Activated T-helper 1 cell treated with anti-CD3 and anti-CD28 coated beads, Interleukin-2, amount 50 U/mL, for 16 hours (primary cell): ENCODE measurements around the gene FAM120A.
"Not testable (repeated sequence)": the region's sequence is repeated elsewhere in the genome, so short reads cannot be mapped to it uniquely, and the experiment has no call there.

ENCODE experiments used
- DNase-seq, 2 donors: peaks; one replicate each; pipeline ENCODE4 v3.0.0-alpha.2; 2020; ENCODE audit warnings: low read depth in 1 of 2, low spot score in 1 of 2

The FAM120A gene

DNA sequence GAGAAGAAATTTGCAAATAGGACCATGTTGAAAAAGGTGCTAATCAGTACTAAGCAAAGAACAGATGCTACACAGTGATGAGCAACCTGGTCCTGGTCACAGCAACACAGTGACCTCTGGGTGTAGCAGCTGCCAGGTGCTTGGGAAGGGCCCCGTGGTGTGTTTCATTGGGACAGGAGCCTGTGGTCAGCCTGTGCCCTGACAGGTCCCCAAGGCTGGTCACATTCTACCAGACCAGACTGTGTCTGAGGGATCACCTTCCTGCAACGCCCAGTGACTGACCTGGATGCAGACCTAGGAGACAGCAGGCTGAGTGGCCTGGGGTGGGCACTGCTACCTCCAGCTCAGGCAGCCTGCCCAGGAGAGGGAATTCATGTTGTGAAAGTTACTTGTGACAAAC is 56.7 kb downstream of the FAM120A start:
- DNase-seq = no peak

DNA sequence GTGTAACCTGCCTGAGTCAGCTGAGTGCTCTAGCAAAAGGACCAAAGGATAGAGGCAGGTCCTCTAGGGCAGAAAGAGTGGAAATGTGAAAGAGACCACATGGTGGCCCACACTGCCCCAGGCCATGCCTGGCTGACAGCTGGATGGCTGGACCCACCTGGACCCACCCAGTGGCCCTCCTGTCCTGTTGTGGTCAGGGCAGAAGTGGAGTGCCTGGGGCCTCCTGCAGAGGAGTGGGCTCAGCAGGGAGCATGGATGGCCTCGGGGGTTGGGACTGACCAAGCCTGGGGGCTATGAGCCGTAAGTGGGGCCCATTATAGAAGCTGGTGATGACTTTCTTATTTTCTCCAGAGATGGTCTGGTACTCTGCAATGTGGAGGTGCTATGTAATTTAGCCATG is 57.6 kb downstream of the FAM120A start:
- DNase-seq = no peak

DNA sequence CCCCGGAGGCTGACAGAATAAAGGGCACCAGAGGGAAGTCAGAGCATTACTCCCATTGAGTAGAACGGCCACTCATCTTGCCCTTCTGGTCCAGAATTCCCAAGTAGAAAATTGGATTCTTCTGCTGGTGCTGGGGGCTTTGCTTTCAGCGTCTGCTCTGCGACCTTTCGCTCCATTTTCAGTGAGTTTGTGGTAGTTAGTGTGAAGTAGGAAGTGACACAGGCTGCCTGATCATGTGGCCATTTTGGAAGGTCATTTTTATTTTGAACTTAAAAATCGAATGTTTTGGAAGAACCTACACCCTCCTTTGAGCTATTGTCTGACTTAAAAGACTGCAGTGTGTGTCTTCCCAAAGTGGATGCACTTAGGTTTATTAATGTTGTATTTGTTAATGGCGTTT is 58.6 kb downstream of the FAM120A start:
- DNase-seq = no peak

DNA sequence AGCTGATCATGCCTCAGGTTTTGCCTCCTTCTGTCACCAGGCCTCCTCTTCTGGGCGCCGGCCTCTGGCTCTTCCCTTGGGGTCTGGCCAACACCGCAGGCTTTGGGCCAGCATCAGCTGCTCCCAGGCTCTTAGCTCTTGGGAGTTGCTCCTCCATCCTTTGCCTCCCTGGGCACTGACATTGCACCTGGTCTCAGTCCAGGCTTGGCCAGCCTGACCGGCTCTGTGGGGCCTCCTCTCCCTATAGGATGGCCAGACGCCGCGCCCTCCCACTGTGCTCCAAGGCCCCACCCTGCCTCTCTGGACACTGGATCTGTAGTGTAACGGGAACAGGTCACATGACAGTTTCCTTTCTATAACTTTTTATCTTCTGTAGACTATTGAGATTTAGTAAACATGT is 59.7 kb downstream of the FAM120A start:
- not testable (repeated sequence) for DNase-seq

DNA sequence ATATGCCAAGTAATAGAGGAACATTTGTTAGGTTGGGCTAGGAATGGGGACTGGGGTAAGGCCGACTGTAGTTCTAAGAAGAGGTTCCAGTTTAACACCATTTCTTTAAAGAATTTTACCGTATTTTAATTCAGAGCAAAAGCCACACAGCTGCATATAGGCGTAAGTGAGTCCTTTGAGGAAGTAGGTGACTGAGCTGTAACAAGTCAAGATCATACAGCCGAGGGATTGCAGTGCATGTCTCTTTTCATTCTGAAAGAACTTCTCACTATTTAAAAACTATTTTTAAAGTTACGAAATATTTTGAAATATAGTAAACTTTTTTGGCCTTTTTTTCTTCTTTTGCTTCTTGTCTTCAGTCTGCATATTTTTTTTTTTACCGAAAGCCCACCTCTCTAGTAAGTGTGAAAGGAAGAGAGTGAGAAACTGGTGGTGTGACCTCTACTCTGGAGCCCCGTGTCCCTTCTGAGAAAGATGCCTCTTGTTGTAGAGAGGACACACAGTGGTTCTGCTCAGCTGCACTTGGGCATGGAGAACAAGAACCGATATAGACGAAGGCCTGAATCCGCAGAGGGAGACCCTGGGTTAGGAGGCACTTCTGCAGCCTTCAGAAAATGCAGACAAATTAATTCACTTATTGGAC is 60.8 kb downstream of the FAM120A start:
- not testable (repeated sequence) for DNase-seq

DNA sequence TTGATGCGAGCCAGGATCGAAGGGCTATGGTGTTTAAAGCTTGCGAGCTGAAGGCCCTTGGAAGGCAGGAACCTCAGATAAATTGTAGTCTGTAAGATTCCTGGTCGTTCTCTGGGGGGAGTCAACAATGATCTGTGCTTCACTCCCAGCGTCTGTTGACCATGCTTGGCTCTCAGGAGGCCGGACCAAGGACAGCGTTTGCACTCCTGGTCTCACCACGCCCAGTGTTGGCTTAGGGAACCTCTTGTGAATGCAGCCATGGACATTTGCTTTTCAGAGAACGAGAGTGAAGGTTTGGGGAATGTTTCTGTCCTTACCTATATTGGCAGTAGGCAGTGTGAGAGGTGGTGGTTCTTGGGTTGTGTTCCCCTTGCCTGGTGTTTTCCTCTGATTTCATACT is 62.1 kb downstream of the FAM120A start:
- DNase-seq = no peak

DNA sequence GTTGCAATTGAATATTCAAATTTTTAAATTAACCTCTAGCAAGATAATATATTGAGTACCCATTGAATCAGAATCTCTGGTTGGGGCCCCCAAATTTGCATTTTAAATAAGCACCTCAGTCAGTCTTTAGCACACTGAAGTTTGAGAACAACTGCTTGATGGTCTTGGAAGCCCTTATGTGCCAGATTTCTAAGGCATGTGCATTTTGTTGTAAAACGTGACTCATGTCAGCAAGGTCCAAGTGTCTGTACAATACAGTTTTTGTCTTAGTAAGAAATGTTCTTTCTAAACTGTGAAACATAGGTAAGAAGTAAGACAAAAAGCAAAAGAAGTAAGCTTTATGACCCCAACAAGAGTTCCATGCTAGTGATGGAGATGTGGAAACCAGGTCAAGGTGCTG is 65.8 kb downstream of the FAM120A start:
- DNase-seq = no peak

DNA sequence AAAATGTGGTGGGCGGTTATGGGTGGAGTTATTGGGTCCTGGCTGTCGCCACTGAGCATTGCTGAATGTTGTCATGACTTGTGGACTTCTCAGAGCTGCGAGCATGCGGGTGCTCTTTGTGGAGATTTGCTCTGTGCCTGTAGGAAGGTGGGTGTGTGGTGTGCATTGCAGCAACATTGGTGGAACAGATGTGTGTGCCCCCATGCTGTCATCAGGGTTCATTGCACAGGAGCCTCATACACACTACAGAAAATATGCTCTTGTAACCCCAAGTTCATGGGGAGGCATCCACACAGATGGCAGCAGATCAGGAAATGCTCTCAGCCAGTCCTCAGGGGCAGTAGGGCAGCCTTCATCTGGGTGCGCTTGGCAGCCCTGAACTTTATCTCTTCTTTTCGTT is 69.0 kb downstream of the FAM120A start:
- no peak for DNase-seq

DNA sequence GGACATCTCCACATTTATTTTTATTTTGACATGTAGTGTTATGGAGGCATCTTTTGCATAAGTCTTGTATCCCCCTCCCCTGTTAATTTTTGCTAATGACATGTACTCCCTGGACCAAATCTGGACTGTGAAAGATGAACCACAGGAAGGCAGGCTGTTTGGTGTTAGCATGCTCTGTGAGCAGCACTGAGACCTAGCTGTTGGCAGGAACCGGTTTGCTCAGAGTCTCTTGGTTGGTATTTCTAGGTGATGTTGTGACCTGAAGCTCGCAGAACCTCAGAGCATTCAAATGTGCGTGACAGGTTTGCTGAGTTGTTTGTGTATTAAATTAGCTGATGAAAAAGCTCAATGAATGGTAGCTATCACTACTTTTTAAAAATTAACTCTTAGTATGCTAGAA is 71.3 kb downstream of the FAM120A start:
- DNase-seq = no peak

DNA sequence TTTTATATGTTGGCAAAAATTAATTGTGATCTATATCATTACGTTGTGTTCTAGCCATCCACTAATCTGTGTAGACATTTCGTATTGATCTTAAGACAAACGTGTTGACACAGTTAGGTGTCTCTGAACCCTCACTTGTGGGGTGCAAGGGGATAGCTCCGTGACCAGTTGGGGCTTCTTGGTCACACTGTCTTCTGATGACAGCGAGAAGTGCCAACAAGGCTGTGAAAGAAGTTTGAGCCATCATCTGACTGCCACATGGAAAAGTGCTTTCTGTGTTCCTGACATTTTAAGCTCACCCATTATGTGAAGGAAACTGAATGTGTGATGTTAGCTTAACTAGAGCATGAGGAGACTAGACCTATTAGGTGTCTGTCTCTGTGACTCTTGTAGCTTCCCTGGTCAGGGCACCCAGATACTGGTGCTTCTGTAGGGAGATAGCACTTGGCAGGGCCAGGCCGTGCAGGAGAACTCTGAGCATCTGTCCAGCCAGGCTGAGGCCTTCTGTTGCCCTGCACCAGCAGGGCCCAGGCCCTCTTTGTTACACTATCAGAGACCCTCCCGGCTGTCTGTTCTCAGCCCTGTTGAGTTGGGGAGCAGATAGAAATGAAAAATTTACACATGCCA is 72.1 kb downstream of the FAM120A start:
- DNase-seq = no peak

DNA sequence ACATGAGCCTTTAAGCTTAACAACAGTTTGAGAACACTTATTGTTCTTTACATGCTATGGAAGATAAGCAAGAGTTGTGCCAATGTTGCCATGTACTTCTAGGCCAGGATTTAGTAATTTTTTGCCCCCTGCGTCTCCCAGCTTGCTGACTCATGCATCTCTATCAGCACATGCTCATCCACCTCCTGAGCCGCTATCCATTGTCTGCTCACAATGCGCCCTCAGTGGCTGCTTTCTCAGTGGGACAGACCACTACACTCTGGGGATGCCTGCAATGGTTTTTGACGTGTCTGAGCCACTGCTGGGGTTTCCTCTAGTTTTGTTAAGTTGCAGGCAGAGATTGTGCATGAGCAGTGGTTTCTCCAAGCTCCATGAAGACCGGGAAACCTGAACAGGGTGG is 74.0 kb downstream of the FAM120A start:
- no peak for DNase-seq

DNA sequence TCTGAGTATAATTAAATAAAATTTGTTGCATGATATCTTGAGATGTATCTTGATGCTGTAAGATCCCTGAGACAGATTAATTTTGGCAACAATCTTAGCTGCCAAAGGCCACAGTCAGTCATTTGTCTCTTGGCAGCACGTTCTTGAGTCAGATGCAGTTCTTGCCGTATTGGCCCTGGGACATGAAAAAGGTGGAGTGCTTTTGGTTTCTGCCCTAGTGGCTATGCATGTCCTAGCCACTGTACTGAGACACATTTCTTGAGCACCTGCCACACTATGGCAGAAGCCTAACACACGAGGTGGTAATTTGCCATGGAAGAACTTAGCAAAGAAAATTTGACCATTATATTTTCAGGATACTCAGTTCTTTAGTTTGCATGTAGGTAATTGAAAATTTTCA is 79.9 kb downstream of the FAM120A start:
- no peak for DNase-seq

DNA sequence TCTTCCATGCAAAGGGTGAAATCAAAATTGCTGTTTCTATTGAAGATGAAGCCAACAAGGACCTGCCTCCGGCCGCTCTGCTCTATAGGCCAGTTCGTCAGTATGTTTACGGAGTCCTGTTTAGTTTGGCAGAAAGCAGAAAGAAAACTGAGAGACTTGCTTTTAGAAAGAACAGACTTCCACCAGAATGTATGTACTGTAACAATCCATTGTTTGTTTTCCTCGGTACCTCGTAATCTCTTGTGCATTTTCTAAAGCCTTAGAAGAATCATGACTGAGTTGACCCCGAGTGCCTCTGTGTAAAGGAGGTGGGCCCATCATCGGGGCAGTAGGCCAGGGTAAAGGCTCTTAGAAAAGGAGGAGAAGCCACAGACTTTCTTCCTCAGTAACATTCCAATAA is 80.7 kb downstream of the FAM120A start:
- no peak for DNase-seq

DNA sequence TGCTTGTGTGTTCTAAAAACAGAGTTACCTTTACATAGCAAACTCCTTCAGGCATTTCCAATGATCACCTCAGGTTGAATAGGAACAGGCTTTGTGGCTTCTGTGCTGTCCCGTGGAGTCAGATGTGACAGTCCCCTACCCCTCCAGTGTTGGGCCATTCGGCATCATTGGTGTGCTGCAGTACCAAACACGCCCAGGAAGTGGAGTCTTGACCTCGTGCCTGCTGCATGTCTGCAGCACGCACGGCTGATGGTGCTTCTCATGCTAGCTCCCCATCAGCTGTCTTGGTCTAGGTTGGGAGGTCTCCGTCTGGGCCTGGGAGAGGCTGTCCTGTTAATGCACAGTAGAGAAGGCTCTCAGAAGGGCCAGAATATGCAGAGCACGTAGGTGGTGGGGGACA is 82.4 kb downstream of the FAM120A start:
- no peak for DNase-seq

DNA sequence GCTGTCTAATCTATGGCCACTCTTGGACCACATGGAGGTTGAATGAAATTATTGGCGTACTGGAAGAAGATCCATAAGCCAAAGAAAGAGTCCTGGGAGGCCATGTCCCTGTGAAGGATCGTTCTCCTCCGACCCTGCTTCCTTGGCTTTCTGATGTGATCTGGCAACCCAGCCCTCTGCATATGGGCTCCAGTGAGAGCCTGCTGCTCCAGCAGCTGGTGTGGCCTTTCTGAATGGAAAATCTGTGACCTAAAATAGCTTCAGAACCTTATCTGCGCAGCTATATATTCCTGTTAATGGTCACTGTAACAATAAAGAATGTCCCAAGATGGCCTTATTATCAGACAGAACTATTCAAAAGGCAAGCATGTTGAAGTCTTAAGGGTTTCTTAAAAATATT is 84.7 kb downstream of the FAM120A start:
- DNase-seq = no peak

DNA sequence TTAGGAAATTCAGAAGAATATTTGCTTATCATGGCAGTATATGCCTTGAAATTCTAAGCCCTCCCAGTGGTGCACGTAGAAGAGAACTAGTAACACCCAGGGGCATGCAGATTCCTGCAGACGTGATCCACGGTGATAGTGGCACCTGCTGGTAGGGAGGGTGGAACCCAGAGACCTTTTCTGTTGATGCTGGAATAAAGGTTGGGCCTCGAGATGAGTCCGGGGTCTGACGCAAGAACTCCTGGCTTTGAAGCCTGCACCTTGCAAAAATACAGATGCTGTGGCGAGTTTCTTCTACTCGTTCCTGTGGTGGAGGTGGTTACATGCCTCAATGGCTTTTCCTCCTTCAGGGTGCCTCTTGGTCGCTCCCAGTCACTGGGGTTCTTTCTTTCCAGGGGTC is 85.4 kb downstream of the FAM120A start:
- DNase-seq = no peak

DNA sequence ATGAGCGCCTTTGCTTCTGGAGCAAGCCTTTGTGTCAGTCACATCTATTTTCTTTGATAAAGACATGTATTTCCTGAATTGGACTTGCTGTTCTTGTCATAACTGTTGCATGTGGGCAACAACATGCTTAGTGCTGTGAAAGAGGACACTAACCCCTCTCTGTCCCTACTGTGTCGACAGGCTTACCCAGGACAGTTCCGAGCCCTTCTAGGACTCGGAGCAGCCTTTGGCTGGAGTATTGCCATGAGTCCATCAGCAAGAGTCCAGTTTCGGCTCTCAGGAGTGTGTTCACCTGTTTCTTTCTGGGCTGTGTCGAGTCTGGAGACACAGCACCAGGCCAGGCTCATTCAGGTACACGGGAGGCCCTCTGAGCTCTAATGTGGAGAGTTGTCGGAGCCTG is 88.8 kb downstream of the FAM120A start:
- no peak for DNase-seq

DNA sequence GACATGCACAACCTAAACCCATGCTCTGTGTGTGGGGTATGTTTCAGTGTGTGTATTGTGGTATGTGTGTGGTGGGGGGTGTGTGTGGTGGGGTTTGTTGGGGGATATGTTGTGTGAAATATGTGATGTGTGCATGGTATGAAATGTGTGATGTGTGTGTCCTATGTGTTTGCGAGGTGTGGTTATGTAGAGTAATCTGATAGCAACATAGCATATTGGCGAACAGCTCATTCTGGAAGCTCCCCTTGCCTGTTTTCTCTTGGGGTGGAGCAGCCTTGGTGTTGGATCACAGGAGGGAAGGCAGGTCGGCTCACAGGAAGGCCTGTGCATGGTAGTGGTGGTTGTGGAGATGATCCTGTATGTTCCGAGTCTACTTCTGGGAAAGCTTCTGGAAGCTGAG is 89.5 kb downstream of the FAM120A start:
- DNase-seq = no peak

DNA sequence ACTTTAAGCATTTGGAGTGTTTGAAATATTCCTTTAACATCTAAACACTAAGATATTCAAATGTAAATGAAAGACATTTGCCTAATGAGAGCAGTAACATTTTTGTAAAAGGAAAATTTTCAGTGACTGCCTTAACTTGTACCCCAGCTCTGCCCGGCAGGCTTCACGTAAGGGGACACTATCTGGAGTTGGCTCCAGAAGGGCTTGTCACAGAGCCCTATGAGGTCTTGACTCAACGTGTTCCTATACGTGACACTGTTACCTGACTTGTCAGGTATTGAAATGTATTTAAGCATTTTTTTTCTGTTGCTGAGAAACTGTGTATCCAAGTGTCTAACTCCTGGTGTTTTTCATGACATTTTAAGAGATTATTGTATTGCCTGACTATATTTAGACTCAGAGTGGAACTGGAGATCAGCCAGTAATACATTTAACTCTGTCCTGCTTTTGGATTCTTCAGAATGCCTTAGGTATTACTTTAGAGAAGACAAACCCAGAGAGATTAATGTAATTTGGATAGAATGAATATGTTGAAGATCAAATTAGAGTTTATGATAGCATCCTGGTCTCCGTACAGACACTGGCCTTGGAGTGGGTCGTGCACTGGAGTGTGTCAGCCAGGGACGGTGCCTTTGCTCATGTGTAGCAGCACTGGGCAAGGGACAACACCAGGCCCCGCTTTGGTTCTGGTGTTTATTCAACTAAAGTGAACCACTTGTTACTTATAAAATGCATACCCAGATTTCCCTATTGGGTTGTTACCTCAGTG is 90.3 kb downstream of the FAM120A start:
- DNase-seq = no peak

DNA sequence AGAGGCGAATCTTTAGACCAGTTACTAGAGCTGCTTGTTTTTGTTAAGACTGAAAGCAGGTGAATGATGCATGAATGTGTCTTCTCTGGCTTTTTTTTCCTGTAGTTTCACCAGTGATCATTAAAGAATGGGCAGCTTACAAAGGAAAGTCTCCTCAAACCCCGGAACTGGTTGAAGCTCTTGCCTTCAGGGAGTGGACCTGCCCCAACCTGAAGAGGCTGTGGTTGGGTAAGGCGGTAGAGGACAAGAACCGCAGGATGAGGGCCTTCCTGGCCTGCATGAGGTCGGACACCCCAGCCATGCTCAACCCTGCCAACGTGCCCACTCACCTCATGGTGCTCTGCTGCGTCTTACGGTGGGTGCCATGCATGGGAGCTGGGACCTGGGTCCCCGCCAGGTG is 91.6 kb downstream of the FAM120A start:
- DNase-seq = no peak

DNA sequence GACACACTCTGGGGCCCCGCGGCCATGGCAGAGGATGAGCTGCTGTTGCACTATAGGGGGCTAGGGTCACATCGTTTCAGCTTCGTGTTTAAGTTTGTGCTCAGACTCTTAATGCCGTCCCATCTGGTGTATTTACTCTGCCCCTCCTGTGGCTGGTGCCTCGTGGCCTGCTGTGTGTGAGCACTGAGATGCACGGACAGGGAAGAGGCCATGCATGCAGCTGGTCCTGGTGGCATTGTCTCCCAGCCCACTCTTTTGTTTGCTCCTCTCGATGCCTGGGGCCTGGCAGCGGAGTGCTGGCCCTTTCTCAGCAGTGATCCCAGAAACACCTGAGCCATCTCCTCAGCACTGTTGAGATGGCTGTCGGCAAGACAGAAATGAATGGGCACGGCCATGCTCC is 94.9 kb downstream of the FAM120A start:
- DNase-seq = no peak

DNA sequence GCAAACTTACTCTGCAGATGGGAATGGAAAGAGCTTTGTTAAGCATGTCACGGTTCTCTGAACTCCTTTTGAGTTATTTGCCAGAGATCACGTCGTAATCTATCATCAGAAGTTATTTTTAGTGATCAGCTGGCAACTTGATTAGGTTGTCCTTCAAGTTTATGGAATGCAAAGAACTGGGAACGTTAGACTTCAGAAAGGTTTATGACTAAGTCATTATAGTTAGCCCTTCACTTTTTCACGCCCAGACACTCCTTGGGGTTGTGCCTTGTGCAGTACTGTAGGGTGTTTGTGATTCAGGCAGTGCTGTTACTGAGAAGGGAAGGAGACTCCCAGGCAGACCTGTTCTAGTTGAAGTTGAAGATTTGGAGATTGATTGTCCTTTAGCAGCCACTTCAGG is 98.1 kb downstream of the FAM120A start:
- no peak for DNase-seq

DNA sequence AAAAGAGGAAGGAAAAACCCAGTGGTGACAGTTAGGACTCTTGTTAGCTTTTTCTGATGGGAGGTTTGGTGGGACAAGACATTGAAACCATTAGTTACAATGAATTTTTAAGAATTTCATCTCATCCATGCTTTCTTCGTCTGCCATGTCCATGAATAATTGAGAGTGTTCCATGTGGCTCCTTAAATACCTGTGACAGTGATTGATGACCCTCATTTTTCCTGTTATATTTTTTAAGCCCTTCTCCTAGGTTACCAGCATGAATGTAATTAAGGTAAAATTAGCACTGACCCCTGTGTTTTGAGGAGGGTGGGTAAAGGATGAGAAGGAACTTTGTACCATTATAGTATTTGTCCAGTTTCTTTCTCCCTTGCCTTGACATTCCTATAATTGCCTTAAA is 101.4 kb downstream of the FAM120A start:
- DNase-seq = no peak
